CD4-positive, alpha-beta T cell (primary cell): ENCODE results near the gene LCAT. TPM values are rescaled to one million over a fixed set of nuclear protein-coding genes. Genes with fewer than 3 reads are reported as not detected.
A peak's percentile ranks its signal among the peaks of the same experiment; 100 is the strongest.

ENCODE experiments used
- ATAC-seq: fragments of 200-7000 bp; cut with Tn5 transposase; one replicate; pipeline ENCODE4 v1.10.0; 2022; ENCODE audit warnings: mild to moderate bottlenecking; ENCODE audit not compliant: poor library complexity
- CTCF ChIA-PET: fragments of 350-600 bp; sonication (Branson Sonifier 250); formaldehyde crosslinking; loops from one replicate; lab custom pipeline; 2021; ENCODE audit warnings: antibody characterized with exemption, inconsistent platforms; lab: Charles Lee
- POLR2A ChIA-PET: fragments of 350-600 bp; sonication (Branson Sonifier 250); formaldehyde crosslinking; loops from one replicate; lab custom pipeline; 2021; ENCODE audit warnings: antibody characterized with exemption, inconsistent platforms; lab: Charles Lee
- DNase-seq, 14 experiments: peaks; one replicate each; pipeline ENCODE4 v3.0.0-alpha.2; 2013 to 2020; ENCODE audit warnings: mixed read lengths in 2 of 14
- H3K27ac ChIP-seq, 2 donors: one replicate each; pipeline versions ENCODE4 v1.5.1 to v1.7.0; 2013; ENCODE audit warnings: low read length in 2 of 2, low read depth in 1 of 2, mild to moderate bottlenecking in 1 of 2
- H3K27me3 ChIP-seq, 2 experiments: 1 replicate in 1 of 2; 2 replicates in 1 of 2; pipeline versions ENCODE4 v1.6.1 to v1.7.0; 2013; ENCODE audit warnings: low read length in 2 of 2, control low read depth in 1 of 2, mild to moderate bottlenecking in 1 of 2, moderate library complexity in 1 of 2; ENCODE audit not compliant: insufficient read depth in 2 of 2, control insufficient read depth in 1 of 2
- H3K36me3 ChIP-seq: one replicate; pipeline ENCODE4 v1.6.1; 2013; ENCODE audit warnings: low read length, control low read depth; ENCODE audit not compliant: insufficient read depth
- H3K4me1 ChIP-seq: one replicate; pipeline ENCODE4 v1.6.1; 2013; ENCODE audit warnings: low read length, control low read depth; ENCODE audit not compliant: insufficient read depth
- H3K4me3 ChIP-seq: one replicate; pipeline ENCODE4 v1.5.1; 2013; ENCODE audit warnings: mild to moderate bottlenecking, low read length, moderate library complexity
- H3K9me3 ChIP-seq, 2 experiments: 1 replicate in 1 of 2; 2 replicates in 1 of 2; pipeline versions ENCODE4 v1.6.1 to v1.7.0; 2013; ENCODE audit warnings: low read length in 2 of 2, mild to moderate bottlenecking in 2 of 2, control low read depth in 1 of 2, moderate library complexity in 1 of 2; ENCODE audit not compliant: control insufficient read depth in 1 of 2, insufficient read depth in 1 of 2
- H3K27ac Mint-ChIP-seq: one replicate; pipeline ENCODE4 v1.8.0; 2020; ENCODE audit warnings: mixed read lengths
- H3K27me3 Mint-ChIP-seq: one replicate; pipeline ENCODE4 v1.8.0; 2021; ENCODE audit warnings: mixed read lengths
- H3K36me3 Mint-ChIP-seq: one replicate; pipeline ENCODE4 v1.8.0; 2021; ENCODE audit warnings: low read depth, mixed read lengths
- H3K4me1 Mint-ChIP-seq: one replicate; pipeline ENCODE4 v1.8.0; 2021; ENCODE audit warnings: low read depth, mixed read lengths
- H3K4me3 Mint-ChIP-seq: one replicate; pipeline ENCODE4 v1.8.0; 2020; ENCODE audit warnings: mild to moderate bottlenecking, mixed read lengths
- H3K9me3 Mint-ChIP-seq: one replicate; pipeline ENCODE4 v1.8.0; 2020; ENCODE audit warnings: mixed read lengths
- CTCF ChIP-seq: fragments of 200-600 bp; IDR thresholded peaks from one replicate; pipeline ENCODE4 v1.8.0; 2022; ENCODE audit warnings: antibody characterized with exemption, mild to moderate bottlenecking
- intact Hi-C, 2 experiments: fragments of 100-400 bp; cut with DNase I in 1 of 2; cut with micrococcal nuclease in 1 of 2; formaldehyde crosslinking; loops; one replicate each; pipeline versions ENCODE4 v1.15.1 to v1.9.0; 2023 to 2025; cut with DNase I, micrococcal nuclease
- total RNA-seq, 174 experiments: library from RNA in 2 of 174; stranded (reverse) in 2 of 174; gene quantifications; one replicate each; pipeline ENCODE4 v1.2.3 and lab custom pipeline; 2021 to 2026

LCAT gene
- total RNA-seq, 2 experiments from 2014 or later: 5.9 to 6.3 TPM

- intact Hi-C loops: loop anchor here (1.0 to 2.0 kb wide), 4 partner anchors 15 to 32 kb away; partner anchors contain the start of gene PSMB10 (in 2 of the 2)
Observed at GRCh38 chr16:67967958-67968399, 24.1 kb upstream of the LCAT start.

GRCh38 chr16:67967183-67967957 is 23.4 kb upstream of the LCAT start:
- H3K4me1 ChIP-seq: peaks cover 25% of the 10 kb centered on the region
- H3K36me3 ChIP-seq: peaks cover 2% of the 10 kb centered on the region
- H3K4me1 Mint-ChIP-seq: peaks cover 24% of the 10 kb centered on the region
- H3K27me3 Mint-ChIP-seq: no peaks in the 10 kb centered on the region
- H3K27ac Mint-ChIP-seq: peak overlapping the region; percentile 83
- ATAC-seq (no peak), DNase-seq (peak in 5 of 14 experiments; percentile 10 to 59 (median 31))
- POLR2A ChIA-PET: interaction anchor here (0.8 to 4.9 kb wide), 3 partner anchors 31 to 94 kb away, joined by 3 to 36 read pairs (median 3); partner anchors contain the start of genes EDC4 and PSMB10
- H3K4me3 ChIP-seq: peak overlapping the region; percentile 66
- TF ChIP-seq CTCF: no peak
- no peaks in the 10 kb centered on the region for H3K9me3 ChIP-seq
- no peaks in the 10 kb centered on the region for H3K27me3 ChIP-seq
- intact Hi-C loops: no loop called here
- CTCF ChIA-PET: interaction anchor here (0.8 to 1.3 kb wide), 2 partner anchors 25 to 56 kb away, joined by 3 to 4 read pairs; partner anchors contain the start of genes DDX28 and DUS2
- H3K27ac ChIP-seq: no peak overlapping the region
- H3K9me3 Mint-ChIP-seq: no peaks in the 10 kb centered on the region
- H3K4me3 Mint-ChIP-seq: peak overlapping the region; percentile 98
- peaks cover 10% of the 10 kb centered on the region for H3K36me3 Mint-ChIP-seq

More at GRCh38 chr16:67967958-67968399, 24.1 kb upstream of the LCAT start:
- no peak for TF ChIP-seq CTCF
- H3K4me1 ChIP-seq: peaks cover 25% of the 10 kb centered on the region
- H3K4me3 ChIP-seq: peak overlapping the region; percentile 66
- peak in 5 of 14 experiments; percentile 12 to 58 (median 40) for DNase-seq
- H3K36me3 ChIP-seq: no peaks in the 10 kb centered on the region
- Mint-ChIP-seq H3K4me3 (peak overlapping the region; percentile 98), H3K27me3 (no peaks in the 10 kb centered on the region), H3K36me3 (peaks cover 5% of the 10 kb centered on the region), H3K9me3 (no peaks in the 10 kb centered on the region), H3K4me1 (peaks cover 24% of the 10 kb centered on the region), H3K27ac (peak overlapping the region; percentile 83)
- H3K27ac ChIP-seq: no peak overlapping the region
- no peaks in the 10 kb centered on the region for H3K9me3 ChIP-seq
- POLR2A ChIA-PET: interaction anchor here (0.8 to 4.9 kb wide), 5 partner anchors 31 to 95 kb away, joined by 3 to 36 read pairs (median 3); partner anchors contain the start of genes CTRL, EDC4 and PSMB10
- peak; percentile 13 for ATAC-seq
- no peaks in the 10 kb centered on the region for H3K27me3 ChIP-seq
- CTCF ChIA-PET: interaction anchor here (0.8 to 1.3 kb wide), 2 partner anchors 26 to 55 kb away, joined by 3 to 4 read pairs; partner anchors contain the start of genes DDX28 and DUS2

- H3K4me3 ChIP-seq: peak overlapping the region; percentile 66
- no peak for DNase-seq
Observed at GRCh38 chr16:67966549-67967182, 22.7 kb upstream of the LCAT start.

More at GRCh38 chr16:67966549-67967182, 22.7 kb upstream of the LCAT start:
- peaks cover 25% of the 10 kb centered on the region for H3K4me1 ChIP-seq
- ChIA-PET POLR2A (interaction anchor here (1.6 to 4.9 kb wide), 2 partner anchors 30 to 32 kb away, joined by 4 to 36 read pairs; partner anchors contain the start of genes DPEP2 and PSMB10), CTCF (no interaction called here)
- no peaks in the 10 kb centered on the region for H3K9me3 Mint-ChIP-seq
- intact Hi-C loops: no loop called here
- H3K27me3 ChIP-seq: no peaks in the 10 kb centered on the region
- H3K27me3 Mint-ChIP-seq: no peaks in the 10 kb centered on the region
- H3K36me3 ChIP-seq: peaks cover 2% of the 10 kb centered on the region
- no peak for TF ChIP-seq CTCF
- peak overlapping the region; percentile 98 for H3K4me3 Mint-ChIP-seq
- no peak for ATAC-seq
- H3K27ac ChIP-seq: no peak overlapping the region
- peak overlapping the region; percentile 83 for H3K27ac Mint-ChIP-seq
- peaks cover 24% of the 10 kb centered on the region for H3K4me1 Mint-ChIP-seq
- H3K36me3 Mint-ChIP-seq: peaks cover 10% of the 10 kb centered on the region
- no peaks in the 10 kb centered on the region for H3K9me3 ChIP-seq
